ENCODE data around the gene MRPL17. TPM values are rescaled to one million over a fixed set of nuclear protein-coding genes. Genes with fewer than 3 reads are reported as not detected.

The MRPL17 gene
- total RNA-seq, 4 donors from 2014 or later: 18.9 to 31.8 (median 26.1) TPM

- DNase-seq: no peak
- 51 to 65% methylated on average over 12 of the region's 12 CpGs for WGBS, 2 donors
These were observed 37.1 kb downstream of the MRPL17 start for GRCh38 chr11:6646071-6646470.

GRCh38 chr11:6642957-6643356 is 40.2 kb downstream of the MRPL17 start:
- H3K27ac ChIP-seq: no peak overlapping the region
- 78% methylated on average over 7 of the region's 7 CpGs for WGBS, 2 donors
- intact Hi-C loops (cut with DNase I): no loop called here
- H3K4me3 ChIP-seq: no peak overlapping the region
- no peaks in the 10 kb centered on the region for H3K9me3 ChIP-seq
- no peak for DNase-seq
- H3K36me3 ChIP-seq: peaks cover 0 to 17% (median 0%) of the 10 kb centered on the region in 3 donors
- TF ChIP-seq POLR2A (IDR thresholded peaks at IDR 0.05) (no peak), CTCF (IDR thresholded peaks at IDR 0.05) (no peak)
- H3K4me1 ChIP-seq: peaks cover 15 to 42% (median 27%) of the 10 kb centered on the region in 3 donors
- no peaks in the 10 kb centered on the region for H3K27me3 ChIP-seq

More at GRCh38 chr11:6646071-6646470, 37.1 kb downstream of the MRPL17 start:
- Histone ChIP-seq H3K27ac (peak overlapping the region in 3 of 4 donors; percentile 68 to 85 (median 77)), H3K27me3 (peaks cover 0 to 7% (median 0%) of the 10 kb centered on the region in 4 donors), H3K36me3 (peaks cover 0 to 2% (median 0%) of the 10 kb centered on the region in 3 donors), H3K4me1 (peaks cover 15 to 41% (median 23%) of the 10 kb centered on the region in 3 donors), H3K9me3 (no peaks in the 10 kb centered on the region), H3K4me3 (peak overlapping the region in 1 of 4 donors; percentile 21)
- intact Hi-C loops (cut with DNase I): no loop called here
- no peak for TF ChIP-seq POLR2A (IDR thresholded peaks at IDR 0.05)
- TF ChIP-seq CTCF (IDR thresholded peaks at IDR 0.05): no peak

GRCh38 chr11:6640985-6641701 is 42.0 kb downstream of the MRPL17 start:
- DNase-seq: no peak
- peaks cover 0 to 17% (median 0%) of the 10 kb centered on the region in 3 donors for H3K36me3 ChIP-seq
- H3K27me3 ChIP-seq: no peaks in the 10 kb centered on the region
- H3K4me3 ChIP-seq: no peak overlapping the region
- TF ChIP-seq POLR2A (IDR thresholded peaks at IDR 0.05) (no peak), CTCF (IDR thresholded peaks at IDR 0.05) (no peak)
- WGBS, 2 donors: 100% methylated on average over 5 of the region's 26 CpGs; no CpG with 5 or more reads in 1 of the 2 donors
- intact Hi-C loops (cut with DNase I): no loop called here
- H3K4me1 ChIP-seq: peaks cover 10 to 42% (median 20%) of the 10 kb centered on the region in 3 donors
- no peaks in the 10 kb centered on the region for H3K9me3 ChIP-seq
- no peak overlapping the region for H3K27ac ChIP-seq

- Histone ChIP-seq H3K27me3 (no peaks in the 10 kb centered on the region), H3K4me3 (no peak overlapping the region), H3K4me1 (peaks cover 8 to 42% (median 20%) of the 10 kb centered on the region in 3 donors), H3K36me3 (peaks cover 0 to 17% (median 0%) of the 10 kb centered on the region in 3 donors), H3K9me3 (no peaks in the 10 kb centered on the region), H3K27ac (no peak overlapping the region)
- intact Hi-C loops (cut with DNase I): no loop called here
- WGBS, 2 donors: 87 to 88% methylated on average over 7 to 29 of the region's 36 CpGs
- no peak for DNase-seq
- no peak for TF ChIP-seq CTCF (IDR thresholded peaks at IDR 0.05)
- no peak for TF ChIP-seq POLR2A (IDR thresholded peaks at IDR 0.05)
These were observed 42.8 kb downstream of the MRPL17 start for GRCh38 chr11:6640036-6640984.

Measured in esophagus squamous epithelium (tissue), 5 donors.